HEK293 (cell line): Measurements from ENCODE around the gene IGDCC3.

Experiments
- AEBP2 ChIP-seq: fragments of 450-650 bp; formaldehyde crosslinking; IDR thresholded peaks from 2 replicates; pipeline ENCODE4 v1.5.1; 2016; ENCODE audit warnings: missing biosample characterization, missing genetic modification characterization, borderline replicate concordance
- KLF1 ChIP-seq: fragments of 450-650 bp; formaldehyde crosslinking; IDR thresholded peaks from 2 replicates; pipeline ENCODE4 v1.5.1; 2016; ENCODE audit warnings: missing biosample characterization, missing genetic modification characterization
- MZF1 ChIP-seq: fragments of 450-650 bp; formaldehyde crosslinking; IDR thresholded peaks from 2 replicates; pipeline ENCODE4 v1.5.1; 2017; ENCODE audit warnings: missing biosample characterization, missing genetic modification characterization, borderline replicate concordance
- RBAK ChIP-seq: fragments of 450-650 bp; formaldehyde crosslinking; IDR thresholded peaks from 2 replicates; pipeline ENCODE4 v1.5.1; 2016; ENCODE audit warnings: missing biosample characterization, missing genetic modification characterization
- TSHZ1 ChIP-seq: fragments of 450-650 bp; formaldehyde crosslinking; IDR thresholded peaks from 2 replicates; pipeline ENCODE4 v1.5.1; 2016; ENCODE audit warnings: missing biosample characterization, missing genetic modification characterization, borderline replicate concordance
- ZNF274 ChIP-seq, 2 experiments: fragments of 200-500 bp in 1 of 2; fragments of 450-650 bp in 1 of 2; sonication (Bioruptor generic) in 1 of 2; formaldehyde crosslinking in 1 of 2; IDR thresholded peaks; 2 replicates each; pipeline versions ENCODE4 v1.5.1 to v1.6.1; 2014 to 2016; ENCODE audit warnings: borderline replicate concordance in 1 of 2, inconsistent platforms in 1 of 2, low read length in 1 of 2, missing biosample characterization in 1 of 2, missing genetic modification characterization in 1 of 2
- ZNF292 ChIP-seq: fragments of 450-650 bp; formaldehyde crosslinking; IDR thresholded peaks from 2 replicates; pipeline ENCODE4 v1.5.1; 2016; ENCODE audit warnings: low read depth, missing biosample characterization, missing genetic modification characterization, borderline replicate concordance
- ZNF660 ChIP-seq: fragments of 450-650 bp; IDR thresholded peaks from 2 replicates; pipeline ENCODE4 v1.5.1; 2018; ENCODE audit warnings: missing biosample characterization, mild to moderate bottlenecking, missing genetic modification characterization
- ZNF768 ChIP-seq: fragments of 450-650 bp; formaldehyde crosslinking; IDR thresholded peaks from 2 replicates; pipeline ENCODE4 v1.5.1; 2018; ENCODE audit warnings: missing biosample characterization, mild to moderate bottlenecking, missing genetic modification characterization
- TF ChIP-seq, protein P1 (sequence below): fragments of 450-650 bp; formaldehyde crosslinking; IDR thresholded peaks from 2 replicates; pipeline ENCODE4 v1.5.1; 2016; ENCODE audit warnings: missing biosample characterization, missing genetic modification characterization
- TF ChIP-seq, protein P2 (sequence below): fragments of 450-650 bp; formaldehyde crosslinking; IDR thresholded peaks from 2 replicates; pipeline ENCODE4 v1.5.1; 2016; ENCODE audit warnings: missing biosample characterization, missing genetic modification characterization
- TF ChIP-seq, protein P3 (sequence below): fragments of 450-650 bp; formaldehyde crosslinking; IDR thresholded peaks from 2 replicates; pipeline ENCODE4 v1.5.1; 2016; ENCODE audit warnings: missing biosample characterization, missing genetic modification characterization

DNA sequence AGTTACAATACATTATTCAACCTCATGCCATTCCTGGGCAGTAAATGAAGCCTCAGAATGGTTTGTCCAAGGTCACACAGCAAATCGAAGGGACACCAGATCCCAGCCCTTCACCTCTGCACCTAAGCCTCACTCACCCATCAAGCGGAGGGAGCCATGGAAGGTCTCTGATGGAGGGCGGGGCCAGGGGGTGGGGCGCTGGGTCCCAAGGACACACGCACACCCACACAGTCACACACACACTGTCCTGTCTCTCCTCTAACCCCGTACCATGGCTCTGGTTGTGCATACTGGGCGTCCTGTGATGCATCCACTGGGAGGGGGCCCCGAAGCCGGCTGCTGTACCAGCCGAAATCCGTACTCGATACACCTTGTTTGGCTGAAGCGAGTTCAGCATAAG, 15.3 kb upstream of the IGDCC3 start:
- TF ChIP-seq ZNF274 (IDR thresholded peaks at IDR 0.05; ENCODE audit: low read length) (no peak), ZNF274 (tag by site-specific recombination; IDR thresholded peaks at IDR 0.05; ENCODE audit: borderline replicate concordance) (no peak), AEBP2 (tag by site-specific recombination) (no peak), ZNF768 (tag by site-specific recombination) (no peak), TSHZ1 (no peak), ZNF660 (no peak), RBAK (tag by site-specific recombination) (no peak), MZF1 (tag by site-specific recombination) (no peak), KLF1 (tag by site-specific recombination) (0 out of 2 replicates have a peak, but pooled peaks have one; percentile 18), ZNF292 (tag by site-specific recombination) (no peak)
- TF ChIP-seq, protein P1, sequence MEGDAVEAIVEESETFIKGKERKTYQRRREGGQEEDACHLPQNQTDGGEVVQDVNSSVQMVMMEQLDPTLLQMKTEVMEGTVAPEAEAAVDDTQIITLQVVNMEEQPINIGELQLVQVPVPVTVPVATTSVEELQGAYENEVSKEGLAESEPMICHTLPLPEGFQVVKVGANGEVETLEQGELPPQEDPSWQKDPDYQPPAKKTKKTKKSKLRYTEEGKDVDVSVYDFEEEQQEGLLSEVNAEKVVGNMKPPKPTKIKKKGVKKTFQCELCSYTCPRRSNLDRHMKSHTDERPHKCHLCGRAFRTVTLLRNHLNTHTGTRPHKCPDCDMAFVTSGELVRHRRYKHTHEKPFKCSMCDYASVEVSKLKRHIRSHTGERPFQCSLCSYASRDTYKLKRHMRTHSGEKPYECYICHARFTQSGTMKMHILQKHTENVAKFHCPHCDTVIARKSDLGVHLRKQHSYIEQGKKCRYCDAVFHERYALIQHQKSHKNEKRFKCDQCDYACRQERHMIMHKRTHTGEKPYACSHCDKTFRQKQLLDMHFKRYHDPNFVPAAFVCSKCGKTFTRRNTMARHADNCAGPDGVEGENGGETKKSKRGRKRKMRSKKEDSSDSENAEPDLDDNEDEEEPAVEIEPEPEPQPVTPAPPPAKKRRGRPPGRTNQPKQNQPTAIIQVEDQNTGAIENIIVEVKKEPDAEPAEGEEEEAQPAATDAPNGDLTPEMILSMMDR (tag by site-specific recombination) = no peak
- TF ChIP-seq, protein P2, sequence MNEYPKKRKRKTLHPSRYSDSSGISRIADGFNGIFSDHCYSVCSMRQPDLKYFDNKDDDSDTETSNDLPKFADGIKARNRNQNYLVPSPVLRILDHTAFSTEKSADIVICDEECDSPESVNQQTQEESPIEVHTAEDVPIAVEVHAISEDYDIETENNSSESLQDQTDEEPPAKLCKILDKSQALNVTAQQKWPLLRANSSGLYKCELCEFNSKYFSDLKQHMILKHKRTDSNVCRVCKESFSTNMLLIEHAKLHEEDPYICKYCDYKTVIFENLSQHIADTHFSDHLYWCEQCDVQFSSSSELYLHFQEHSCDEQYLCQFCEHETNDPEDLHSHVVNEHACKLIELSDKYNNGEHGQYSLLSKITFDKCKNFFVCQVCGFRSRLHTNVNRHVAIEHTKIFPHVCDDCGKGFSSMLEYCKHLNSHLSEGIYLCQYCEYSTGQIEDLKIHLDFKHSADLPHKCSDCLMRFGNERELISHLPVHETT (tag by site-specific recombination) = no peak
- TF ChIP-seq, protein P3, sequence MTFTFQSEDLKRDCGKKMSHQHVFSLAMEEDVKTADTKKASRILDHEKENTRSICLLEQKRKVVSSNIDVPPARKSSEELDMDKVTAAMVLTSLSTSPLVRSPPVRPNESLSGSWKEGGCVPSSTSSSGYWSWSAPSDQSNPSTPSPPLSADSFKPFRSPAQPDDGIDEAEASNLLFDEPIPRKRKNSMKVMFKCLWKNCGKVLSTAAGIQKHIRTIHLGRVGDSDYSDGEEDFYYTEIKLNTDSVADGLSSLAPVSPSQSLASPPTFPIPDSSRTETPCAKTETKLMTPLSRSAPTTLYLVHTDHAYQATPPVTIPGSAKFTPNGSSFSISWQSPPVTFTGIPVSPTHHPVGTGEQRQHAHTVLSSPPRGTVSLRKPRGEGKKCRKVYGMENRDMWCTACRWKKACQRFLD (tag by site-specific recombination) = no peak
